Sigmoid colon (tissue), 7 donors: ENCODE data around the gene SLC25A33. TPM values are rescaled to one million over a fixed set of nuclear protein-coding genes. Genes with fewer than 3 reads are reported as not detected.

Experiments used
- DNase-seq: peaks from one replicate; pipeline ENCODE4 v3.0.0-alpha.2; 2019
- H3K27ac ChIP-seq, 4 donors: fragments of 200-600 bp; sonication (generic); one replicate each; pipeline ENCODE4 v1.5.1; 2016 to 2019; ENCODE audit warnings: mild to moderate bottlenecking in 1 of 4
- H3K27me3 ChIP-seq, 3 donors: fragments of 200-600 bp; sonication (generic); one replicate each; pipeline ENCODE4 v1.5.1; 2019; ENCODE audit warnings: mild to moderate bottlenecking in 1 of 3
- H3K36me3 ChIP-seq, 4 donors: fragments of 200-600 bp; sonication (generic); one replicate each; pipeline ENCODE4 v1.5.1; 2016 to 2019
- H3K4me1 ChIP-seq, 4 donors: fragments of 200-600 bp; sonication (generic); one replicate each; pipeline ENCODE4 v1.5.1; 2017 to 2019
- H3K4me3 ChIP-seq, 4 donors: fragments of 200-600 bp; sonication (generic); one replicate each; pipeline ENCODE4 v1.5.1; 2017 to 2019; ENCODE audit warnings: mild to moderate bottlenecking in 2 of 4, moderate library complexity in 1 of 4
- H3K9me3 ChIP-seq, 4 donors: fragments of 200-600 bp in 3 of 4; sonication (generic) in 3 of 4; one replicate each; pipeline versions ENCODE4 v1.5.1 to v1.6.1; 2013 to 2019
- EP300 ChIP-seq, 4 donors: sonication (generic); formaldehyde crosslinking; IDR thresholded peaks; one replicate each; pipeline ENCODE4 v1.6.1; 2017; ENCODE audit warnings: antibody characterized with exemption in 4 of 4
- POLR2A ChIP-seq, 2 donors: fragments of 450-650 bp; IDR thresholded peaks; one replicate each; pipeline ENCODE4 v1.6.1; 2016; ENCODE audit warnings: antibody characterized with exemption in 2 of 2, mild to moderate bottlenecking in 2 of 2, moderate library complexity in 2 of 2
- POLR2AphosphoS5 ChIP-seq, 4 donors: sonication (generic); formaldehyde crosslinking; IDR thresholded peaks; one replicate each; pipeline ENCODE4 v1.6.1; 2017; ENCODE audit warnings: antibody characterized with exemption in 4 of 4
- whole genome bisulfite sequencing, 2 donors: extraction: QIAGEN DNeasy Blood & Tissue Kit; methylation state at CpG; one replicate each; pipeline ENCODE4 v1.1.7; 2013; 5-methylcytosine and 5-hydroxymethylcytosine counted together
- intact Hi-C: fragments of 100-400 bp; cut with DNase I; formaldehyde crosslinking; loops from one replicate; pipeline ENCODE4 v1.15.1; 2023
- polyA plus RNA-seq, 3 donors: library from polyadenylated mRNA; stranded (reverse); fragments of 200-250 nt; gene quantifications; one replicate each; pipeline ENCODE4 v1.2.3, GENCODE V29; 2013
- total RNA-seq, 4 donors: library from RNA; depleted of rRNA; stranded (reverse); fragments of >200 nt; gene quantifications; one replicate each; pipeline ENCODE4 v1.1.0, GENCODE V29; 2016
- TF ChIP-seq, protein P1 (sequence below), 4 experiments: fragments of 450-650 bp in 3 of 4; fragments of 200-600 bp in 1 of 4; IDR thresholded peaks; one replicate each; pipeline ENCODE4 v1.5.1; 2016 to 2019; ENCODE audit warnings: antibody characterized with exemption in 4 of 4, mild to moderate bottlenecking in 3 of 4, moderate library complexity in 2 of 4
- donor health status: healthy with polysubstance abuse.
- donor health status: Bipolar disorder and iron deficiency.
- donor health status: healthy.

The SLC25A33 gene
- total and polyA plus RNA-seq, 7 donors: 3.9 to 16.6 (median 6.7) TPM

DNA sequence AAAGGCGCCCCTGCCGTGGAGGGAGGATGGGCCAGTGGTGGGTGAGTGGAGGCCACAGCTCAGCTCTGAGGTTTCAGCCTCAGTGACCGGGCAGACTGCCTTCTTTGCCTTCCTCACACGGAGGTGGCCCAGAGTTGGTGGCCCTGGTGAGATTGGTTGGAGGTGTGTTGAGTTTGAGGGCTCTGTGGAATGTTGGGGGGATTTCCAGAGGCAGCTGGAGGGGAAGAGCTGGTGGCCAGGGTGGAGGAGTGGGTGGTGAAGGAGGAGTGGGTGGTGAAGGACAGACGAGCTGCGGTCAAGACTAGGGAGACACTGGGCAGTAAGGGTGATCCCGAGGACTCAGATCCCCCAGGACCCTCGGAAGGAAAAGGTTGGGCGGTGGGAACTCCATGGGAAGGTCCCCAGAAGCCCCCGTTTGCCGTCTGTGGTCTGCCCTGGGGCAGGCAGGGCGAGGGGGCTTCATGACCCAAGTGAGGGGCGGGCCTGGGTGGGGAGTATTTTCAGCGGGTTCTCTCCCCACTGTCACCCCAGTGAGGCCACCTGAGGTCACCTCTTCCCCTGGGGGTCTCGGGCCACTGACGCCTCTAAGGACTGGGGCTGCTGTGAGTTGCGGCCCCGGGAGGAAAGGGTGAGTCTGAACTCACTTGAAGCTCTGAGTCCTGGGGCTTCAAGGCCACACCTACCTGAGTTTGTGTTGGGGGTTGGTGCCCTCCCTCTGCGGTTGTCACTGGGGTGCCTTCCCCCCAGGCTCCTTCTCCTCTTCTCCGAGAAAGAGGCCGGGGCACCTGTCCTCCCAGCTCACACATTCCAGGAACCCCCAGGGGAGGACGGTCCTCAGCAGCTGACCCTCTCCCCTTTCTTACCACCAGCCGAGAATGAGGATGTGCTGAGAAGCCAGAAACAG is 89.5 kb downstream of the SLC25A33 start:
- intact Hi-C loops: loop anchor here (5.0 kb wide), 1 partner anchor 94 kb away; no protein-coding TSS in a partner anchor
- no peaks in the 10 kb centered on the region for H3K36me3 ChIP-seq
- peaks cover 0 to 11% (median 6%) of the 10 kb centered on the region in 4 donors for H3K4me1 ChIP-seq
- TF ChIP-seq, protein P1, sequence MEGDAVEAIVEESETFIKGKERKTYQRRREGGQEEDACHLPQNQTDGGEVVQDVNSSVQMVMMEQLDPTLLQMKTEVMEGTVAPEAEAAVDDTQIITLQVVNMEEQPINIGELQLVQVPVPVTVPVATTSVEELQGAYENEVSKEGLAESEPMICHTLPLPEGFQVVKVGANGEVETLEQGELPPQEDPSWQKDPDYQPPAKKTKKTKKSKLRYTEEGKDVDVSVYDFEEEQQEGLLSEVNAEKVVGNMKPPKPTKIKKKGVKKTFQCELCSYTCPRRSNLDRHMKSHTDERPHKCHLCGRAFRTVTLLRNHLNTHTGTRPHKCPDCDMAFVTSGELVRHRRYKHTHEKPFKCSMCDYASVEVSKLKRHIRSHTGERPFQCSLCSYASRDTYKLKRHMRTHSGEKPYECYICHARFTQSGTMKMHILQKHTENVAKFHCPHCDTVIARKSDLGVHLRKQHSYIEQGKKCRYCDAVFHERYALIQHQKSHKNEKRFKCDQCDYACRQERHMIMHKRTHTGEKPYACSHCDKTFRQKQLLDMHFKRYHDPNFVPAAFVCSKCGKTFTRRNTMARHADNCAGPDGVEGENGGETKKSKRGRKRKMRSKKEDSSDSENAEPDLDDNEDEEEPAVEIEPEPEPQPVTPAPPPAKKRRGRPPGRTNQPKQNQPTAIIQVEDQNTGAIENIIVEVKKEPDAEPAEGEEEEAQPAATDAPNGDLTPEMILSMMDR (IDR thresholded peaks at IDR 0.05): no peak
- TF ChIP-seq POLR2AphosphoS5 (IDR thresholded peaks at IDR 0.05): no peak
- peaks cover 0 to 14% (median 0%) of the 10 kb centered on the region in 3 donors for H3K27me3 ChIP-seq
- no peak for DNase-seq
- WGBS, 2 donors: 45 to 57% methylated on average over 23 of the region's 23 CpGs
- H3K4me3 ChIP-seq: no peak overlapping the region
- H3K27ac ChIP-seq: no peak overlapping the region
- no peaks in the 10 kb centered on the region for H3K9me3 ChIP-seq

DNA sequence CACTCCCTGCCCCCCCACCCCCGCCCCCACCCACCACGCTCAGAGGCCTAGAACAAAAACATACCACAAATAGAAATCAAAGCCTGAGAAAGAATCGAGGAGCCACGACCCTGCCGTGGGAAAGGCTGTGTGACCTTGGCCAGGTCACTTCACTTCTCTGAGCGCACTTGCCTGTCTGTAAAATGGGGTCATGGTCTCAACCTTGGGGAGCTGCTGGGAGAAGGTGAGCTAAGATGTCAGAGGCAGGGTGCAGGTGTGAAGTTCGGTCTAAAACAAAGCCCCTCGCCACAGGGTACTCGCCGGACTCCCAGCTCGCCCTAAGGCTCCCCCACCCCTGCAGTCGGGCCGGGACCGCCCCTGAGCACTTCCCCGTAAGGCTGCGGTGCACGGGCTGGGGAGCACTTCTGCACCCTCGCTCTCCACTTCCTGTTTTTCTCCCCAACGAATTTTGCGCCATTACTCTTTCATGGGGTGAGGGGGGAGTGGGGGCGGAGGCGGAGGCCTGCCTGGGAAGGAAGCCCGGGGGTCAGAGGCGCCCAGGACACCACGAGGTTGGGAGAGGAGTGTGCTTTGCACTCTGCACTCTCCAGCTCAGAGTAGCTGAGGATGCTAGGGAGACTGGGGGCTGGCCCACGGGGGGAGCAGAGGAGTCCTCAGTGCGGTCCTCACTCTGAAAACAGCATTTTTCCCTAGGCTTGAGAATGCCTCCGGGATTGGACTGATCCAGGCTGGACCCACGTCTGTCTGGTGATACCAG is 90.4 kb downstream of the SLC25A33 start:
- no peak for TF ChIP-seq POLR2A (IDR thresholded peaks at IDR 0.05)
- TF ChIP-seq EP300 (IDR thresholded peaks at IDR 0.05): no peak
- TF ChIP-seq POLR2AphosphoS5 (IDR thresholded peaks at IDR 0.05): no peak
- TF ChIP-seq, protein P1 (IDR thresholded peaks at IDR 0.05): no peak
- Histone ChIP-seq H3K4me1 (peaks cover 0 to 11% (median 6%) of the 10 kb centered on the region in 4 donors), H3K27me3 (peaks cover 0 to 11% (median 0%) of the 10 kb centered on the region in 3 donors), H3K4me3 (no peak overlapping the region), H3K27ac (no peak overlapping the region), H3K36me3 (no peaks in the 10 kb centered on the region), H3K9me3 (no peaks in the 10 kb centered on the region)
- no peak for DNase-seq
- WGBS, 2 donors: 26 to 43% methylated on average over 29 of the region's 29 CpGs
- intact Hi-C loops: loop anchor here (5.0 kb wide), 1 partner anchor 93 kb away; no protein-coding TSS in a partner anchor

DNA sequence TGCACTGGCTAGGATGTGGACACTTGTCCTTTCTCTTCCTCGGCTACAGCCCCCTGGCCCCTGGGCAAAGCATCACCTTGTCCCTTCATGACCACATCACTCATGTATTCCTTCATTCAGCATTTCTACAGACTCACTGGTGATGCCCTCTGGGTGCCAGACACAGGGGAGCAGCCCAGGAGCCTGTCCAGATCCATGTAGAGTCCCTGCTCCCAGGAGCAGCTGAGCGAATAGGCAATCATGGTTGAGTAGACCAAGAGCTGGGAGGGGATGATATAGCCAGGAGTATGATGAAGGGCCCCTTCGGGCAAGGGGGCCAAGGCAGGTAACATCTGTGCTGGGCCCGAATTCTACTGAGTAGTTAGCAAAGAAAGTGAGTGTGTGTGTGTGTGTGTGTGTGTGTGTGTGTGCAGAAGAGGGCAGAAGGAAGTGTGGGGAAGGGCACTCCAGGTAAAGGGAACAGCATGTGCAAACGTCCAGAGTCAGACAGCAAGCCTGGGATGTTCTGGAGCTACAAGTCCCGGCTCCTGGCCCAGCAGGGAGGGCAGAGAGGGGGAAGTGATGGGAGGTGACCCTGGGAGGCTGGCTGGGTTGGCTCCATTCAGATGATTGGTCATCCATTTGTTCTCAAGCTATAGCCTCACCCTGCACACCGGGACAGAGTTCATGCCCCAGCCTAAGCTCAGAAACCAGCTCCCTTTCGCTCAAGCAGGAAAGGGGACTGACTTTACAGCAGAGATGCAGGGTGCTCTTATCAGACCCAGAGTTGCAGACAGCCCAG is 91.3 kb downstream of the SLC25A33 start:
- no peaks in the 10 kb centered on the region for H3K9me3 ChIP-seq
- no peaks in the 10 kb centered on the region for H3K36me3 ChIP-seq
- 47 to 57% methylated on average over 8 of the region's 8 CpGs for WGBS, 2 donors
- H3K27me3 ChIP-seq: peaks cover 0 to 9% (median 0%) of the 10 kb centered on the region in 3 donors
- DNase-seq: no peak
- TF ChIP-seq, protein P1 (IDR thresholded peaks at IDR 0.05): no peak
- no peak for TF ChIP-seq POLR2AphosphoS5 (IDR thresholded peaks at IDR 0.05)
- no peak for TF ChIP-seq POLR2A (IDR thresholded peaks at IDR 0.05)
- TF ChIP-seq EP300 (IDR thresholded peaks at IDR 0.05): no peak
- peaks cover 0 to 11% (median 6%) of the 10 kb centered on the region in 4 donors for H3K4me1 ChIP-seq
- intact Hi-C loops: no loop called here
- H3K4me3 ChIP-seq: no peak overlapping the region
- no peak overlapping the region for H3K27ac ChIP-seq

DNA sequence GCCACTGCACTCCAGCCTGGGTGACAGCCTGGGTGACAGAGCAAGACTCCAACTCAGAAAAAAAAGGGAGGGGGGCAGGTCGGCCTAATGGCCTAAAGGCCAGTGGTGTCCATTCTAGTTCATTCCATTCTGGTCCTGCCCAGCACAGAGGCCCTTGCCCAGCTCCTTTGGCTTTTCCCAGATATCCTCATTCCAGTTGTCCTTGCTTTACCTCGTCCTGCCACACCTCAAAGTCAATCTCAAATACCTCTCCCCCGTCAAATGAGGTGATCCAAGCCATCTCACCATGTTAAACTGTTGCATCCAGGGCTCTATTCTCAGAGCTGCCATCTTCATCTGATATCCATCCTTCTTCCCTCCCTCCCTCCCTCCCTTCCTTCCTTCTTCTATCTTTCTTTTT is 92.3 kb downstream of the SLC25A33 start:
- intact Hi-C loops: no loop called here
- 67 to 81% methylated on average over 3 of the region's 3 CpGs for whole genome bisulfite sequencing, 2 donors

More for the DNA sequence above, 92.3 kb downstream of the SLC25A33 start:
- Histone ChIP-seq H3K4me3 (no peak overlapping the region), H3K4me1 (peaks cover 0 to 6% (median 4%) of the 10 kb centered on the region in 4 donors), H3K27me3 (no peaks in the 10 kb centered on the region), H3K36me3 (no peaks in the 10 kb centered on the region), H3K9me3 (no peaks in the 10 kb centered on the region), H3K27ac (no peak overlapping the region)
- TF ChIP-seq EP300 (IDR thresholded peaks at IDR 0.05): no peak
- no peak for TF ChIP-seq POLR2A (IDR thresholded peaks at IDR 0.05)
- TF ChIP-seq, protein P1 (IDR thresholded peaks at IDR 0.05): no peak
- no peak for TF ChIP-seq POLR2AphosphoS5 (IDR thresholded peaks at IDR 0.05)
- DNase-seq: no peak
